Measurements from ENCODE around the gene PAX7. TPM values are rescaled to one million over a fixed set of nuclear protein-coding genes. Genes with fewer than 3 reads are reported as not detected.
"Not testable (repeated sequence)": the region's sequence is repeated elsewhere in the genome, so short reads cannot be mapped to it uniquely, and the experiment has no call there.

Gene PAX7
- total RNA-seq, 1 donor from 2014 or later = not detected

GRCh38 chr1:18766328-18766727 lies 135.7 kb downstream of the PAX7 start:
- intact Hi-C loops (cut with DNase I) = no loop called here
- ATAC-seq = no peak
- DNase-seq (ENCODE audit: missing footprints) = no peak

- ATAC-seq; DNase-seq (ENCODE audit: missing footprints); intact Hi-C loops (cut with DNase I): not testable (repeated sequence)
Observed at GRCh38 chr1:18767576-18767975, 136.9 kb downstream of the PAX7 start.

GRCh38 chr1:18768086-18768485 lies 137.4 kb downstream of the PAX7 start:
- no peak for DNase-seq (ENCODE audit: missing footprints)
- ATAC-seq = no peak
- intact Hi-C loops (cut with DNase I) = no loop called here

- intact Hi-C loops (cut with DNase I) = no loop called here
- no peak for DNase-seq (ENCODE audit: missing footprints)
- no peak for ATAC-seq
Observed at GRCh38 chr1:18769140-18769539, 138.5 kb downstream of the PAX7 start.

GRCh38 chr1:18770799-18771198 lies 140.2 kb downstream of the PAX7 start:
- no peak for DNase-seq (ENCODE audit: missing footprints)
- no peak for ATAC-seq
- intact Hi-C loops (cut with DNase I) = no loop called here

GRCh38 chr1:18773753-18774152 lies 143.1 kb downstream of the PAX7 start:
- intact Hi-C loops (cut with DNase I) = no loop called here
- DNase-seq (ENCODE audit: missing footprints) (no peak), ATAC-seq (no peak)

GRCh38 chr1:18775341-18775740 lies 144.7 kb downstream of the PAX7 start:
- intact Hi-C loops (cut with DNase I) = no loop called here
- no peak for DNase-seq (ENCODE audit: missing footprints)
- ATAC-seq = no peak

GRCh38 chr1:18776777-18777176 lies 146.1 kb downstream of the PAX7 start:
- ATAC-seq (no peak), DNase-seq (ENCODE audit: missing footprints) (no peak)
- intact Hi-C loops (cut with DNase I) = no loop called here

- no peak for ATAC-seq
- intact Hi-C loops (cut with DNase I) = no loop called here
- DNase-seq (ENCODE audit: missing footprints) = no peak
Observed at GRCh38 chr1:18778437-18778836, 147.8 kb downstream of the PAX7 start.

- ATAC-seq (no peak), DNase-seq (ENCODE audit: missing footprints) (no peak)
- intact Hi-C loops (cut with DNase I) = no loop called here
Observed at GRCh38 chr1:18781031-18781430, 150.4 kb downstream of the PAX7 start.

- DNase-seq (ENCODE audit: missing footprints) (no peak), ATAC-seq (no peak)
- intact Hi-C loops (cut with DNase I) = no loop called here
Observed at GRCh38 chr1:18783705-18784481, 153.2 kb downstream of the PAX7 start.

- DNase-seq (ENCODE audit: missing footprints) (no peak), ATAC-seq (no peak)
- intact Hi-C loops (cut with DNase I) = no loop called here
Observed at GRCh38 chr1:18784482-18784831, 153.8 kb downstream of the PAX7 start.

- DNase-seq (ENCODE audit: missing footprints) = no peak
- ATAC-seq = no peak
- intact Hi-C loops (cut with DNase I) = no loop called here
Observed at GRCh38 chr1:18786149-18786548, 155.5 kb downstream of the PAX7 start.

- intact Hi-C loops (cut with DNase I) = no loop called here
- ATAC-seq (no peak), DNase-seq (ENCODE audit: missing footprints) (no peak)
Observed at GRCh38 chr1:18787825-18788385, 157.3 kb downstream of the PAX7 start.

GRCh38 chr1:18789246-18789645 lies 158.6 kb downstream of the PAX7 start:
- ATAC-seq (no peak), DNase-seq (ENCODE audit: missing footprints) (no peak)
- intact Hi-C loops (cut with DNase I) = no loop called here

- intact Hi-C loops (cut with DNase I) = no loop called here
- no peak for DNase-seq (ENCODE audit: missing footprints)
- ATAC-seq = no peak
Observed at GRCh38 chr1:18792747-18793146, 162.1 kb downstream of the PAX7 start.

- intact Hi-C loops (cut with DNase I) = no loop called here
- ATAC-seq (no peak), DNase-seq (ENCODE audit: missing footprints) (no peak)
Observed at GRCh38 chr1:18793164-18793563, 162.5 kb downstream of the PAX7 start.

GRCh38 chr1:18794051-18794450 lies 163.4 kb downstream of the PAX7 start:
- ATAC-seq (no peak), DNase-seq (ENCODE audit: missing footprints) (no peak)
- intact Hi-C loops (cut with DNase I) = no loop called here

GRCh38 chr1:18794561-18794960 lies 163.9 kb downstream of the PAX7 start:
- no peak for ATAC-seq
- intact Hi-C loops (cut with DNase I) = no loop called here
- no peak for DNase-seq (ENCODE audit: missing footprints)

GRCh38 chr1:18795002-18795689 lies 164.5 kb downstream of the PAX7 start:
- ATAC-seq (no peak), DNase-seq (ENCODE audit: missing footprints) (no peak)
- intact Hi-C loops (cut with DNase I) = no loop called here

All from Right ventricle myocardium inferior (tissue), 1 donor.